Left hindlimb (tissue), 1 donor: ENCODE measurements around the gene OR14A2.
"Not testable (repeated sequence)": the region's sequence is repeated elsewhere in the genome, so short reads cannot be mapped to it uniquely, and the experiment has no call there.

Source experiments
- DNase-seq: peaks from one replicate; pipeline ENCODE4 v3.0.0-alpha.2; 2018

OR14A2 gene

GRCh38 chr1:247748041-247748440 is at the start of gene OR14A2:
TSS of gene OR14A2 (minus strand) at chr1:247748141.
- no peak for DNase-seq

- no peak for DNase-seq
Observed at GRCh38 chr1:247797518-247797917, 49.6 kb upstream of the OR14A2 start.

- DNase-seq: no peak
Observed at GRCh38 chr1:247769603-247770002, 21.7 kb upstream of the OR14A2 start.

GRCh38 chr1:247760456-247760855 is 12.5 kb upstream of the OR14A2 start, which contains the start of gene OR1C1:
TSS of gene OR1C1 (minus strand) at chr1:247760556. CDS start at chr1:247758406, 2,150 bp downstream.
- DNase-seq: no peak

- DNase-seq: not testable (repeated sequence)
Observed at GRCh38 chr1:247754311-247754710, 6.4 kb upstream of the OR14A2 start.

GRCh38 chr1:247749870-247750269 is 1.9 kb upstream of the OR14A2 start:
- no peak for DNase-seq

GRCh38 chr1:247747616-247748015 is 325 bp downstream of the OR14A2 start:
- no peak for DNase-seq

GRCh38 chr1:247746391-247746935 is 1.5 kb downstream of the OR14A2 start:
- no peak for DNase-seq

GRCh38 chr1:247742215-247742760 is 5.7 kb downstream of the OR14A2 start:
- DNase-seq: not testable (repeated sequence)

- DNase-seq: no peak
Observed at GRCh38 chr1:247741756-247742155, 6.2 kb downstream of the OR14A2 start.

GRCh38 chr1:247740721-247741120 is 7.2 kb downstream of the OR14A2 start:
- DNase-seq: no peak

GRCh38 chr1:247738315-247738714 is 9.6 kb downstream of the OR14A2 start, which contains the start of gene OR14K1:
TSS of gene OR14K1 (plus strand) at chr1:247738615. CDS start at chr1:247738615, 0 bp downstream.
- no peak for DNase-seq

GRCh38 chr1:247721222-247721621 is 26.7 kb downstream of the OR14A2 start:
- DNase-seq: no peak

- DNase-seq: no peak
Observed at GRCh38 chr1:247716546-247716945, 31.4 kb downstream of the OR14A2 start, which contains the start of gene OR6F1. TSS of gene OR6F1 (minus strand) at chr1:247716646. CDS start at chr1:247712755, 3,891 bp downstream.

GRCh38 chr1:247713753-247714152 is 34.2 kb downstream of the OR14A2 start:
- DNase-seq: no peak

GRCh38 chr1:247710681-247711080 is 37.3 kb downstream of the OR14A2 start:
- not testable (repeated sequence) for DNase-seq

GRCh38 chr1:247701338-247701737 is 46.6 kb downstream of the OR14A2 start:
- DNase-seq: no peak

GRCh38 chr1:247681288-247681897 is 66.5 kb downstream of the OR14A2 start:
- DNase-seq: no peak

GRCh38 chr1:247680171-247680570 is 67.8 kb downstream of the OR14A2 start:
- no peak for DNase-seq

GRCh38 chr1:247679639-247680038 is 68.3 kb downstream of the OR14A2 start, which contains the start of gene OR13G1:
TSS of gene OR13G1 (minus strand) at chr1:247679739. CDS start at chr1:247673041, 6,698 bp downstream.
- DNase-seq: no peak
